Measurements from ENCODE around the gene YES1.
A peak's percentile ranks its signal among the peaks of the same experiment; 100 is the strongest.
"Not testable (repeated sequence)": the region's sequence is repeated elsewhere in the genome, so short reads cannot be mapped to it uniquely, and the experiment has no call there.

YES1 gene

GRCh38 chr18:801137-801536 lies 10.9 kb downstream of the YES1 start:
- H3K4me2 ChIP-seq (ENCODE audit: insufficient read depth, low read length): no peak overlapping the region
- no peaks in the 10 kb centered on the region for H3K36me3 ChIP-seq (ENCODE audit: insufficient read depth, low read length)
- no peak overlapping the region for H3K27ac ChIP-seq (ENCODE audit: low read length)
- no peak overlapping the region for H3K9ac ChIP-seq (ENCODE audit: low read depth, low read length)
- no peaks in the 10 kb centered on the region for H3K27me3 ChIP-seq (ENCODE audit: insufficient read depth, low read length, poor library complexity)
- peaks cover 92% of the 10 kb centered on the region for H3K79me2 ChIP-seq (ENCODE audit: insufficient read depth, low read length)
- peaks cover 11% of the 10 kb centered on the region for H3K4me1 ChIP-seq (ENCODE audit: insufficient read depth, low read length)
- ATAC-seq (ENCODE audit: insufficient read depth, low read depth): no peak
- DNase-seq: no peak
- TF ChIP-seq EZH2 (IDR thresholded peaks at IDR 0.05; ENCODE audit: borderline replicate concordance, low read depth, low read length, severe bottlenecking) (no peak), CTCF (IDR thresholded peaks at IDR 0.05; ENCODE audit: borderline replicate concordance, extremely low read depth, low read length, poor library complexity, severe bottlenecking) (no peak)
- no peak overlapping the region for H2AFZ ChIP-seq (ENCODE audit: low read depth, low read length)
- H4K20me1 ChIP-seq (ENCODE audit: insufficient read depth, low read length): peaks cover 37% of the 10 kb centered on the region; the same call in 1 of the 2 replicates
- no peaks in the 10 kb centered on the region for H3K9me3 ChIP-seq (ENCODE audit: insufficient read depth, low read length, severe bottlenecking)
- H3K4me3 ChIP-seq (ENCODE audit: low read depth in 1 of 2, low read length in 2 of 2): no peak overlapping the region

GRCh38 chr18:799943-800342 lies 12.1 kb downstream of the YES1 start:
- DNase-seq (no peak), ATAC-seq (ENCODE audit: insufficient read depth, low read depth) (peak; percentile 60; the same call in 2 of the 3 replicates)
- no peaks in the 10 kb centered on the region for H3K36me3 ChIP-seq (ENCODE audit: insufficient read depth, low read length)
- no peaks in the 10 kb centered on the region for H3K27me3 ChIP-seq (ENCODE audit: insufficient read depth, low read length, poor library complexity)
- peaks cover 92% of the 10 kb centered on the region for H3K79me2 ChIP-seq (ENCODE audit: insufficient read depth, low read length)
- no peak overlapping the region for H2AFZ ChIP-seq (ENCODE audit: low read depth, low read length)
- H3K4me3 ChIP-seq (ENCODE audit: low read depth in 1 of 2, low read length in 2 of 2): no peak overlapping the region
- peaks cover 39% of the 10 kb centered on the region; the same call in 1 of the 2 replicates for H4K20me1 ChIP-seq (ENCODE audit: insufficient read depth, low read length)
- H3K9ac ChIP-seq (ENCODE audit: low read depth, low read length): no peak overlapping the region
- no peaks in the 10 kb centered on the region for H3K4me1 ChIP-seq (ENCODE audit: insufficient read depth, low read length)
- H3K27ac ChIP-seq (ENCODE audit: low read length): no peak overlapping the region
- H3K4me2 ChIP-seq (ENCODE audit: insufficient read depth, low read length): no peak overlapping the region
- TF ChIP-seq CTCF (IDR thresholded peaks at IDR 0.05; ENCODE audit: borderline replicate concordance, extremely low read depth, low read length, poor library complexity, severe bottlenecking) (no peak), EZH2 (IDR thresholded peaks at IDR 0.05; ENCODE audit: borderline replicate concordance, low read depth, low read length, severe bottlenecking) (no peak)
- no peaks in the 10 kb centered on the region for H3K9me3 ChIP-seq (ENCODE audit: insufficient read depth, low read length, severe bottlenecking)

- H3K27ac ChIP-seq (ENCODE audit: low read length); H3K9me3 ChIP-seq (ENCODE audit: insufficient read depth, low read length, severe bottlenecking); ATAC-seq (ENCODE audit: insufficient read depth, low read depth); DNase-seq; H3K4me2 ChIP-seq (ENCODE audit: insufficient read depth, low read length); H3K4me1 ChIP-seq (ENCODE audit: insufficient read depth, low read length); H3K4me3 ChIP-seq (ENCODE audit: low read depth in 1 of 2, low read length in 2 of 2); H2AFZ ChIP-seq (ENCODE audit: low read depth, low read length); H3K9ac ChIP-seq (ENCODE audit: low read depth, low read length); H3K36me3 ChIP-seq (ENCODE audit: insufficient read depth, low read length); H3K27me3 ChIP-seq (ENCODE audit: insufficient read depth, low read length, poor library complexity): not testable (repeated sequence)
- Histone ChIP-seq H4K20me1 (ENCODE audit: insufficient read depth, low read length) (peaks cover 35% of the 10 kb centered on the region; the same call in 1 of the 2 replicates), H3K79me2 (ENCODE audit: insufficient read depth, low read length) (peaks cover 88% of the 10 kb centered on the region)
Measured at GRCh38 chr18:795383-795782, 16.7 kb downstream of the YES1 start.

- Histone ChIP-seq H3K9ac (ENCODE audit: low read depth, low read length) (no peak overlapping the region), H3K27me3 (ENCODE audit: insufficient read depth, low read length, poor library complexity) (no peaks in the 10 kb centered on the region), H3K27ac (ENCODE audit: low read length) (no peak overlapping the region), H3K36me3 (ENCODE audit: insufficient read depth, low read length) (no peaks in the 10 kb centered on the region), H3K4me1 (ENCODE audit: insufficient read depth, low read length) (no peaks in the 10 kb centered on the region), H3K79me2 (ENCODE audit: insufficient read depth, low read length) (peaks cover 89% of the 10 kb centered on the region), H3K4me3 (ENCODE audit: low read depth in 1 of 2, low read length in 2 of 2) (no peak overlapping the region), H3K9me3 (ENCODE audit: insufficient read depth, low read length, severe bottlenecking) (no peaks in the 10 kb centered on the region), H2AFZ (ENCODE audit: low read depth, low read length) (no peak overlapping the region), H4K20me1 (ENCODE audit: insufficient read depth, low read length) (peaks cover 35% of the 10 kb centered on the region; the same call in 1 of the 2 replicates), H3K4me2 (ENCODE audit: insufficient read depth, low read length) (no peak overlapping the region)
- no peak for TF ChIP-seq CTCF (IDR thresholded peaks at IDR 0.05; ENCODE audit: borderline replicate concordance, extremely low read depth, low read length, poor library complexity, severe bottlenecking)
- TF ChIP-seq EZH2 (IDR thresholded peaks at IDR 0.05; ENCODE audit: borderline replicate concordance, low read depth, low read length, severe bottlenecking): no peak
- ATAC-seq (ENCODE audit: insufficient read depth, low read depth): no peak
- DNase-seq: no peak
Measured at GRCh38 chr18:789397-789796, 22.6 kb downstream of the YES1 start.

All from DND-41 (cell line).